ENCODE results near the gene EXOSC1.
"Not testable (repeated sequence)": the region's sequence is repeated elsewhere in the genome, so short reads cannot be mapped to it uniquely, and the experiment has no call there.

EXOSC1 gene

GRCh38 chr10:97407211-97407951 is 38.4 kb downstream of the EXOSC1 start:
- peak; percentile 78 for DNase-seq

- not testable (repeated sequence) for DNase-seq
These were observed 39.3 kb downstream of the EXOSC1 start for GRCh38 chr10:97406483-97406882.

GRCh38 chr10:97406064-97406463 is 39.7 kb downstream of the EXOSC1 start:
- no peak for DNase-seq

GRCh38 chr10:97404044-97404443 is 41.8 kb downstream of the EXOSC1 start:
- DNase-seq: no peak

GRCh38 chr10:97401455-97401919 is 44.3 kb downstream of the EXOSC1 start:
- no peak for DNase-seq

- peak; percentile 87 for DNase-seq
These were observed 44.9 kb downstream of the EXOSC1 start, which contains the start of gene RRP12 for GRCh38 chr10:97400665-97401454. TSS of gene RRP12 (minus strand) at chr10:97401340. CDS start at chr10:97401231, 109 bp downstream.

GRCh38 chr10:97399843-97400545 is 45.8 kb downstream of the EXOSC1 start:
- peak; percentile 22 for DNase-seq

- DNase-seq: no peak
These were observed 49.8 kb downstream of the EXOSC1 start for GRCh38 chr10:97396056-97396455.

GRCh38 chr10:97393034-97393573 is 52.7 kb downstream of the EXOSC1 start:
- DNase-seq: no peak

- no peak for DNase-seq
These were observed 55.7 kb downstream of the EXOSC1 start for GRCh38 chr10:97390091-97390490.

- no peak for DNase-seq
These were observed 57.7 kb downstream of the EXOSC1 start for GRCh38 chr10:97388152-97388551.

Data from NCI-H1694 treated with DMSO at 0.1 percent for 48 hours (cell line).